Uterus (tissue), 2 donors: ENCODE measurements around the gene PLD1.

Experiments
- CTCF ChIP-seq, 4 experiments: fragments of 200-600 bp in 2 of 4; fragments of 450-650 bp in 2 of 4; sonication (generic) in 2 of 4; IDR thresholded peaks; one replicate each; pipeline ENCODE4 v1.5.1; 2016 to 2019; ENCODE audit warnings: antibody characterized with exemption in 4 of 4, mild to moderate bottlenecking in 2 of 4, moderate library complexity in 1 of 4
- POLR2A ChIP-seq, 2 donors: fragments of 450-650 bp; IDR thresholded peaks; one replicate each; pipeline ENCODE4 v1.6.1; 2016; ENCODE audit warnings: antibody characterized with exemption in 2 of 2, mild to moderate bottlenecking in 1 of 2, moderate library complexity in 1 of 2

GRCh38 chr3:171781711-171782127 is 28.6 kb downstream of the PLD1 start:
- no peak for TF ChIP-seq CTCF (IDR thresholded peaks at IDR 0.05)
- TF ChIP-seq POLR2A (IDR thresholded peaks at IDR 0.05): no peak
